ENCODE measurements around the gene FAAP20. TPM values are rescaled to one million over a fixed set of nuclear protein-coding genes. Genes with fewer than 3 reads are reported as not detected.

The FAAP20 gene
- total RNA-seq, 1 experiment from 2014 or later: 112 TPM

- H3K9me2 ChIP-seq (ENCODE audit: insufficient read depth): no peaks in the 10 kb centered on the region
- no peaks in the 10 kb centered on the region for H4K20me1 ChIP-seq (ENCODE audit: insufficient read depth)
- no peak for TF ChIP-seq EZH2 (IDR thresholded peaks at IDR 0.05)
- TF ChIP-seq ZNF274 (IDR thresholded peaks at IDR 0.05; ENCODE audit: low read depth, low read length): no peak
- no peak for TF ChIP-seq YY1 (IDR thresholded peaks at IDR 0.05; ENCODE audit: extremely low read depth, insufficient replicate concordance, low read depth, low read length)
- no peak for TF ChIP-seq CEBPB (IDR thresholded peaks at IDR 0.05; ENCODE audit: low read depth)
- no peak for TF ChIP-seq POLR2AphosphoS5 (IDR thresholded peaks at IDR 0.05; ENCODE audit: low read depth, low read length)
- TF ChIP-seq JUND (IDR thresholded peaks at IDR 0.05): no peak
- no peak for TF ChIP-seq POLR2A (IDR thresholded peaks at IDR 0.05; ENCODE audit: borderline replicate concordance, extremely low read depth, insufficient read depth, insufficient read length)
- H3K4me2 ChIP-seq (ENCODE audit: low read length): no peak overlapping the region
- H3K27ac ChIP-seq (ENCODE audit: low read depth, low read length): no peak overlapping the region
- RAD21 ChIA-PET (ENCODE audit: low non-redundant PET in 1 of 2, low total read pairs in 2 of 2, uncharacterized antibody in 2 of 2, unreplicated experiment in 2 of 2): no interaction called here
- intact Hi-C loops (cut with micrococcal nuclease): no loop called here
- no peak overlapping the region for H3K4me3 ChIP-seq (replicated peaks in 1 of 2; ENCODE audit: low read depth in 1 of 2, low read length in 2 of 2)
- no peak overlapping the region for H2AFZ ChIP-seq (ENCODE audit: low read depth, low read length, poor library complexity, severe bottlenecking)
- no peak overlapping the region for H3K9ac ChIP-seq (ENCODE audit: low read length)
- DNase-seq (ENCODE audit: low read depth, low spot score): no peak
- ATAC-seq: no peak
- POLR2A ChIA-PET: no interaction called here
- H3K27me3 ChIP-seq (ENCODE audit: insufficient read depth, low read length): no peaks in the 10 kb centered on the region
- no peaks in the 10 kb centered on the region for H3K36me3 ChIP-seq (ENCODE audit: control insufficient read depth in 1 of 2, insufficient read depth in 2 of 2, low read length in 2 of 2)
- peaks cover 14 to 22% of the 10 kb centered on the region in 2 experiments for H3K4me1 ChIP-seq (ENCODE audit: control insufficient read depth in 1 of 2, insufficient read depth in 2 of 2, low read length in 2 of 2)
- no peaks in the 10 kb centered on the region for H3K79me2 ChIP-seq (ENCODE audit: insufficient read depth, low read length)
- H3K9me3 ChIP-seq (ENCODE audit: control insufficient read depth in 1 of 2, insufficient read depth in 1 of 2, low read depth in 1 of 2, low read length in 2 of 2): no peaks in the 10 kb centered on the region
- no TSS peak for BruUV-seq (replicated peaks)
- CTCF ChIA-PET: no interaction called here
Observed at GRCh38 chr1:2215329-2215728, 20.8 kb upstream of the FAAP20 start.

- H2AFZ ChIP-seq (ENCODE audit: low read depth, low read length, poor library complexity, severe bottlenecking): no peak overlapping the region
- H3K9me2 ChIP-seq (ENCODE audit: insufficient read depth): no peaks in the 10 kb centered on the region
- intact Hi-C loops (cut with micrococcal nuclease): no loop called here
- POLR2A ChIA-PET: no interaction called here
- H3K36me3 ChIP-seq (ENCODE audit: control insufficient read depth in 1 of 2, insufficient read depth in 2 of 2, low read length in 2 of 2): no peaks in the 10 kb centered on the region
- peaks cover 14 to 22% of the 10 kb centered on the region in 2 experiments for H3K4me1 ChIP-seq (ENCODE audit: control insufficient read depth in 1 of 2, insufficient read depth in 2 of 2, low read length in 2 of 2)
- no peak for ATAC-seq
- H3K9me3 ChIP-seq (ENCODE audit: control insufficient read depth in 1 of 2, insufficient read depth in 1 of 2, low read depth in 1 of 2, low read length in 2 of 2): no peaks in the 10 kb centered on the region
- no peak overlapping the region for H3K4me2 ChIP-seq (ENCODE audit: low read length)
- no peak overlapping the region for H3K4me3 ChIP-seq (replicated peaks in 1 of 2; ENCODE audit: low read depth in 1 of 2, low read length in 2 of 2)
- H3K9ac ChIP-seq (ENCODE audit: low read length): no peak overlapping the region
- CTCF ChIA-PET: no interaction called here
- RAD21 ChIA-PET (ENCODE audit: low non-redundant PET in 1 of 2, low total read pairs in 2 of 2, uncharacterized antibody in 2 of 2, unreplicated experiment in 2 of 2): no interaction called here
- no peaks in the 10 kb centered on the region for H3K79me2 ChIP-seq (ENCODE audit: insufficient read depth, low read length)
- no peak overlapping the region; the same call in 1 of the 2 replicates for H3K27ac ChIP-seq (ENCODE audit: low read depth, low read length)
- no peak for TF ChIP-seq TCF7L2 (IDR thresholded peaks at IDR 0.05; ENCODE audit: borderline replicate concordance, extremely low read depth, insufficient read depth, insufficient read length)
- no peak for TF ChIP-seq RAD21 (IDR thresholded peaks at IDR 0.05; ENCODE audit: low read depth)
- TF ChIP-seq SIN3A (IDR thresholded peaks at IDR 0.05; ENCODE audit: low read depth): no peak
- TF ChIP-seq YY1 (IDR thresholded peaks at IDR 0.05; ENCODE audit: extremely low read depth, insufficient replicate concordance, low read depth, low read length): no peak
- no TSS peak for BruUV-seq (replicated peaks)
- DNase-seq (ENCODE audit: low read depth, low spot score): no peak
- no peaks in the 10 kb centered on the region for H4K20me1 ChIP-seq (ENCODE audit: insufficient read depth)
- H3K27me3 ChIP-seq (ENCODE audit: insufficient read depth, low read length): no peaks in the 10 kb centered on the region
Observed at GRCh38 chr1:2214541-2215241, 20.1 kb upstream of the FAAP20 start.
